Skeletal muscle tissue (tissue), 4 donors: Measurements from ENCODE around the gene LRRC45. TPM values are rescaled to one million over a fixed set of nuclear protein-coding genes. Genes with fewer than 3 reads are reported as not detected.
A peak's percentile ranks its signal among the peaks of the same experiment; 100 is the strongest.

Experiments used
- H3K27ac ChIP-seq: one replicate; pipeline ENCODE4 v1.7.0; 2013; ENCODE audit warnings: mild to moderate bottlenecking, low read depth, low read length, inconsistent platforms
- H3K27me3 ChIP-seq, 3 donors: one replicate each; pipeline ENCODE4 v1.7.0; 2013; ENCODE audit warnings: low read length in 3 of 3; ENCODE audit not compliant: control insufficient read depth in 3 of 3, insufficient read depth in 3 of 3
- H3K36me3 ChIP-seq, 3 donors: one replicate each; pipeline ENCODE4 v1.7.0; 2013; ENCODE audit warnings: low read length in 3 of 3; ENCODE audit not compliant: control insufficient read depth in 3 of 3, insufficient read depth in 3 of 3
- H3K4me1 ChIP-seq, 3 donors: one replicate each; pipeline ENCODE4 v1.7.0; 2013; ENCODE audit warnings: low read length in 3 of 3, mild to moderate bottlenecking in 3 of 3; ENCODE audit not compliant: control insufficient read depth in 3 of 3, insufficient read depth in 3 of 3
- H3K4me3 ChIP-seq, 3 donors: one replicate each; pipeline ENCODE4 v1.7.0; 2013; ENCODE audit warnings: low read length in 3 of 3
- H3K9ac ChIP-seq, 3 donors: one replicate each; pipeline ENCODE4 v1.7.0; 2013; ENCODE audit warnings: low read length in 3 of 3, mild to moderate bottlenecking in 3 of 3, moderate library complexity in 2 of 3, low read depth in 1 of 3
- H3K9me3 ChIP-seq, 3 donors: one replicate each; pipeline ENCODE4 v1.7.0; 2013; ENCODE audit warnings: low read length in 3 of 3; ENCODE audit not compliant: control insufficient read depth in 3 of 3
- total RNA-seq: library from RNA; depleted of rRNA; stranded (reverse); fragments of >200 nt; gene quantifications from one replicate; pipeline ENCODE4 v1.2.3, GENCODE V29; 2014
- donor health status: Osteomylitis.

Gene LRRC45
- total RNA-seq, 1 donor from 2014 or later = 7.8 TPM

GRCh38 chr17:82050152-82050760 lies 27.2 kb downstream of the LRRC45 start:
- no peaks in the 10 kb centered on the region for H3K9me3 ChIP-seq
- H3K9ac ChIP-seq = peak overlapping the region; percentile 63 to 88 (median 81)
- peak overlapping the region; percentile 62 to 87 (median 83) for H3K4me3 ChIP-seq
- H3K27me3 ChIP-seq = no peaks in the 10 kb centered on the region
- H3K36me3 ChIP-seq = peaks cover 35 to 49% (median 37%) of the 10 kb centered on the region in 3 donors
- peaks cover 25 to 35% (median 26%) of the 10 kb centered on the region in 3 donors for H3K4me1 ChIP-seq
- H3K27ac ChIP-seq = no peak overlapping the region

- peaks cover 41 to 54% (median 44%) of the 10 kb centered on the region in 3 donors for H3K36me3 ChIP-seq
These were observed 27.9 kb downstream of the LRRC45 start for GRCh38 chr17:82050761-82051641.

GRCh38 chr17:82051776-82052637 lies 28.9 kb downstream of the LRRC45 start, which contains the start of the genes GPS1 and RFNG:
TSS of gene GPS1 (plus strand) at chr17:82051898. CDS start at chr17:82051932, 34 bp downstream.
TSS of gene RFNG (minus strand) at chr17:82051811. CDS start at chr17:82051766, 45 bp downstream.
- Histone ChIP-seq H3K27me3 (no peaks in the 10 kb centered on the region), H3K4me3 (peak within 1 kb of the TSS; percentile 80 to 87 (median 83)), H3K9ac (peak within 1 kb of the TSS; percentile 65 to 88 (median 81)), H3K27ac (peak within 1 kb of the TSS; percentile 47), H3K4me1 (peaks cover 25 to 35% (median 26%) of the 10 kb centered on the region in 3 donors), H3K36me3 (peaks cover 49 to 60% (median 54%) of the 10 kb centered on the region in 3 donors), H3K9me3 (no peaks in the 10 kb centered on the region)

More at GRCh38 chr17:82050761-82051641, 27.9 kb downstream of the LRRC45 start:
- Histone ChIP-seq H3K9me3 (no peaks in the 10 kb centered on the region), H3K27ac (peak overlapping the region; percentile 47), H3K27me3 (no peaks in the 10 kb centered on the region), H3K4me3 (peak overlapping the region; percentile 62 to 87 (median 83)), H3K4me1 (peaks cover 25 to 35% (median 26%) of the 10 kb centered on the region in 3 donors), H3K9ac (peak overlapping the region; percentile 63 to 88 (median 81))

- Histone ChIP-seq H3K9ac (peak overlapping the region; percentile 65 to 88 (median 77)), H3K9me3 (no peaks in the 10 kb centered on the region), H3K27ac (no peak overlapping the region), H3K4me3 (peak overlapping the region; percentile 80 to 87 (median 83)), H3K36me3 (peaks cover 49 to 55% (median 54%) of the 10 kb centered on the region in 3 donors), H3K27me3 (no peaks in the 10 kb centered on the region), H3K4me1 (peaks cover 25 to 35% (median 26%) of the 10 kb centered on the region in 3 donors)
These were observed 29.5 kb downstream of the LRRC45 start for GRCh38 chr17:82052638-82053059.

GRCh38 chr17:82053130-82053529 lies 30.0 kb downstream of the LRRC45 start:
- H3K4me1 ChIP-seq = peaks cover 25 to 35% (median 26%) of the 10 kb centered on the region in 3 donors
- H3K36me3 ChIP-seq = peaks cover 49 to 55% (median 54%) of the 10 kb centered on the region in 3 donors
- H3K27ac ChIP-seq = no peak overlapping the region
- H3K9ac ChIP-seq = peak overlapping the region; percentile 25 to 77 (median 65)
- no peaks in the 10 kb centered on the region for H3K27me3 ChIP-seq
- no peaks in the 10 kb centered on the region for H3K9me3 ChIP-seq
- H3K4me3 ChIP-seq = peak overlapping the region; percentile 29 to 83 (median 80)

GRCh38 chr17:82053556-82054263 lies 30.6 kb downstream of the LRRC45 start:
- no peaks in the 10 kb centered on the region for H3K27me3 ChIP-seq
- no peaks in the 10 kb centered on the region for H3K9me3 ChIP-seq
- peak overlapping the region in 1 of 3 donors; percentile 83 for H3K4me3 ChIP-seq
- no peak overlapping the region for H3K27ac ChIP-seq
- H3K4me1 ChIP-seq = peaks cover 25 to 35% (median 26%) of the 10 kb centered on the region in 3 donors
- H3K36me3 ChIP-seq = peaks cover 49 to 54% (median 51%) of the 10 kb centered on the region in 3 donors
- H3K9ac ChIP-seq = peak overlapping the region in 2 of 3 donors; percentile 1 to 25

GRCh38 chr17:82054351-82055022 lies 31.4 kb downstream of the LRRC45 start:
- H3K4me1 ChIP-seq = peaks cover 25 to 35% (median 26%) of the 10 kb centered on the region in 3 donors
- H3K36me3 ChIP-seq = peaks cover 47 to 53% (median 47%) of the 10 kb centered on the region in 3 donors
- H3K27me3 ChIP-seq = no peaks in the 10 kb centered on the region
- H3K9ac ChIP-seq = no peak overlapping the region
- no peak overlapping the region for H3K27ac ChIP-seq
- no peaks in the 10 kb centered on the region for H3K9me3 ChIP-seq
- no peak overlapping the region for H3K4me3 ChIP-seq

GRCh38 chr17:82055023-82055964 lies 32.2 kb downstream of the LRRC45 start:
- Histone ChIP-seq H3K9ac (no peak overlapping the region), H3K4me1 (peaks cover 21 to 28% (median 24%) of the 10 kb centered on the region in 3 donors), H3K4me3 (no peak overlapping the region), H3K27me3 (no peaks in the 10 kb centered on the region), H3K9me3 (no peaks in the 10 kb centered on the region), H3K27ac (no peak overlapping the region), H3K36me3 (peaks cover 49 to 59% (median 50%) of the 10 kb centered on the region in 3 donors)
